ENCODE results near the gene SPRR4.

Gene SPRR4

GRCh38 chr1:152970495-152970894 lies at the start of gene SPRR4:
Gene SPRR4 (plus strand): TSS chr1:152970648. CDS start chr1:152971891, 1,243 bp downstream.
- in situ Hi-C loops (cut with MboI; ENCODE audit: low sequenced_read_pairs), result no loop called here

GRCh38 chr1:152924191-152924590 lies 46.3 kb upstream of the SPRR4 start:
- in situ Hi-C loops (cut with MboI; ENCODE audit: low sequenced_read_pairs), result no loop called here

GRCh38 chr1:152926091-152926490 lies 44.4 kb upstream of the SPRR4 start:
- in situ Hi-C loops (cut with MboI; ENCODE audit: low sequenced_read_pairs), result no loop called here

GRCh38 chr1:152928671-152929070 lies 41.8 kb upstream of the SPRR4 start:
- in situ Hi-C loops (cut with MboI; ENCODE audit: low sequenced_read_pairs), result no loop called here

GRCh38 chr1:152932170-152932811 lies 38.2 kb upstream of the SPRR4 start:
- in situ Hi-C loops (cut with MboI; ENCODE audit: low sequenced_read_pairs), result no loop called here

GRCh38 chr1:152933196-152933595 lies 37.3 kb upstream of the SPRR4 start:
- in situ Hi-C loops (cut with MboI; ENCODE audit: low sequenced_read_pairs), result no loop called here

- in situ Hi-C loops (cut with MboI; ENCODE audit: low sequenced_read_pairs), result no loop called here
Measured at GRCh38 chr1:152940614-152941013, 29.8 kb upstream of the SPRR4 start.

- in situ Hi-C loops (cut with MboI; ENCODE audit: low sequenced_read_pairs), result no loop called here
Measured at GRCh38 chr1:152941037-152941711, 29.3 kb upstream of the SPRR4 start.

GRCh38 chr1:152942161-152942560 lies 28.3 kb upstream of the SPRR4 start:
- in situ Hi-C loops (cut with MboI; ENCODE audit: low sequenced_read_pairs), result no loop called here

GRCh38 chr1:152946248-152946647 lies 24.2 kb upstream of the SPRR4 start:
- in situ Hi-C loops (cut with MboI; ENCODE audit: low sequenced_read_pairs), result no loop called here

- in situ Hi-C loops (cut with MboI; ENCODE audit: low sequenced_read_pairs), result no loop called here
Measured at GRCh38 chr1:152946651-152947256, 23.7 kb upstream of the SPRR4 start, which contains the start of gene SPRR5. Gene SPRR5 (plus strand): TSS chr1:152947206. CDS start chr1:152948555, 1,349 bp downstream.

- in situ Hi-C loops (cut with MboI; ENCODE audit: low sequenced_read_pairs), result no loop called here
Measured at GRCh38 chr1:152951711-152952110, 18.7 kb upstream of the SPRR4 start.

GRCh38 chr1:152953761-152954160 lies 16.7 kb upstream of the SPRR4 start:
- in situ Hi-C loops (cut with MboI; ENCODE audit: low sequenced_read_pairs), result no loop called here

GRCh38 chr1:152954436-152954835 lies 16.0 kb upstream of the SPRR4 start:
- in situ Hi-C loops (cut with MboI; ENCODE audit: low sequenced_read_pairs), result no loop called here

GRCh38 chr1:152957561-152957960 lies 12.9 kb upstream of the SPRR4 start:
- in situ Hi-C loops (cut with MboI; ENCODE audit: low sequenced_read_pairs), result no loop called here

- in situ Hi-C loops (cut with MboI; ENCODE audit: low sequenced_read_pairs), result no loop called here
Measured at GRCh38 chr1:152959273-152959672, 11.2 kb upstream of the SPRR4 start.

- in situ Hi-C loops (cut with MboI; ENCODE audit: low sequenced_read_pairs), result no loop called here
Measured at GRCh38 chr1:152959801-152960451, 10.5 kb upstream of the SPRR4 start.

- in situ Hi-C loops (cut with MboI; ENCODE audit: low sequenced_read_pairs), result no loop called here
Measured at GRCh38 chr1:152960452-152961044, 9.9 kb upstream of the SPRR4 start.

GRCh38 chr1:152961226-152961891 lies 9.1 kb upstream of the SPRR4 start:
- in situ Hi-C loops (cut with MboI; ENCODE audit: low sequenced_read_pairs), result no loop called here

- in situ Hi-C loops (cut with MboI; ENCODE audit: low sequenced_read_pairs), result no loop called here
Measured at GRCh38 chr1:152962876-152963415, 7.5 kb upstream of the SPRR4 start.
